ENCODE data around the gene RPL23. TPM values are rescaled to one million over a fixed set of nuclear protein-coding genes. Genes with fewer than 3 reads are reported as not detected.

Gene RPL23
- total RNA-seq, 2 experiments from 2014 or later: 1,289 to 1,766 TPM

DNA sequence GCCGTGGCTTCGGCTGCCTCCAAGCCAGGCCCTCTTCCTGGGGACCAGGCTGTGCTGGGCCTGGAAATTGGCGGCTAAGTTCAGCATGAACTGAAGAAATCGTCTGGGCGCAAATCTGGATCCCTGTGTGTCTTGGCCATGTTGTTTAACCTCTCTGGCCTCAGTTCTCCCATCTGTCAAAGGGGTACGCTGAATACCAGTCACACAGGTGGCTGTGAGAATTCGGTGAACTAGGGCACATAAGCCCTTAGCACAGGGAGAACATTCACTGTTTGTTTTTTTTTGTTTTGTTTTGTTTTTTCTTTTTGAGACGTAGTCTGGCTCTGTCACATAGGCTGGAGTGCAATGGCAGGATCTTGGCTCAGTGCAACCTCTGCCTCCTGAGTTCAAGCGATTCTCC lies 35.3 kb upstream of the RPL23 start:
- Histone ChIP-seq H3K4me3 (ENCODE audit: low read depth, low read length, poor library complexity, severe bottlenecking) (no peak overlapping the region), H3K9me2 (ENCODE audit: insufficient read depth, low read length) (no peaks in the 10 kb centered on the region), H3K4me1 (ENCODE audit: insufficient read depth, low read length, poor library complexity, severe bottlenecking) (peaks cover 42% of the 10 kb centered on the region), H3K79me2 (ENCODE audit: insufficient read depth, low read depth, low read length) (peaks cover 20% of the 10 kb centered on the region; the same call in 1 of the 2 replicates), H3K9me3 (ENCODE audit: low read length) (no peaks in the 10 kb centered on the region), H3K36me3 (ENCODE audit: insufficient read depth, low read length) (peaks cover 89% of the 10 kb centered on the region), H2AFZ (ENCODE audit: low read length) (no peak overlapping the region), H3K4me2 (ENCODE audit: low read length) (no peak overlapping the region), H4K20me1 (ENCODE audit: insufficient read depth, low read length) (no peaks in the 10 kb centered on the region), H3K27ac (ENCODE audit: low read depth, low read length, poor library complexity, severe bottlenecking) (no peak overlapping the region)
- ChIA-PET CTCF (ENCODE audit: unreplicated experiment) (no interaction called here), POLR2A (no interaction called here)
- intact Hi-C loops (cut with micrococcal nuclease; ENCODE audit: unreplicated experiment): no loop called here
- BruUV-seq (replicated peaks): no TSS peak
- TF ChIP-seq, protein P1, sequence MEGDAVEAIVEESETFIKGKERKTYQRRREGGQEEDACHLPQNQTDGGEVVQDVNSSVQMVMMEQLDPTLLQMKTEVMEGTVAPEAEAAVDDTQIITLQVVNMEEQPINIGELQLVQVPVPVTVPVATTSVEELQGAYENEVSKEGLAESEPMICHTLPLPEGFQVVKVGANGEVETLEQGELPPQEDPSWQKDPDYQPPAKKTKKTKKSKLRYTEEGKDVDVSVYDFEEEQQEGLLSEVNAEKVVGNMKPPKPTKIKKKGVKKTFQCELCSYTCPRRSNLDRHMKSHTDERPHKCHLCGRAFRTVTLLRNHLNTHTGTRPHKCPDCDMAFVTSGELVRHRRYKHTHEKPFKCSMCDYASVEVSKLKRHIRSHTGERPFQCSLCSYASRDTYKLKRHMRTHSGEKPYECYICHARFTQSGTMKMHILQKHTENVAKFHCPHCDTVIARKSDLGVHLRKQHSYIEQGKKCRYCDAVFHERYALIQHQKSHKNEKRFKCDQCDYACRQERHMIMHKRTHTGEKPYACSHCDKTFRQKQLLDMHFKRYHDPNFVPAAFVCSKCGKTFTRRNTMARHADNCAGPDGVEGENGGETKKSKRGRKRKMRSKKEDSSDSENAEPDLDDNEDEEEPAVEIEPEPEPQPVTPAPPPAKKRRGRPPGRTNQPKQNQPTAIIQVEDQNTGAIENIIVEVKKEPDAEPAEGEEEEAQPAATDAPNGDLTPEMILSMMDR (conservative IDR thresholded peaks at IDR 0.05; ENCODE audit: low read length): no peak
- no peak for TF ChIP-seq EZH2phosphoT487 (IDR thresholded peaks at IDR 0.05; ENCODE audit: borderline replicate concordance, low read depth, low read length)
- no peak for DNase-seq (ENCODE audit: low spot score)

DNA sequence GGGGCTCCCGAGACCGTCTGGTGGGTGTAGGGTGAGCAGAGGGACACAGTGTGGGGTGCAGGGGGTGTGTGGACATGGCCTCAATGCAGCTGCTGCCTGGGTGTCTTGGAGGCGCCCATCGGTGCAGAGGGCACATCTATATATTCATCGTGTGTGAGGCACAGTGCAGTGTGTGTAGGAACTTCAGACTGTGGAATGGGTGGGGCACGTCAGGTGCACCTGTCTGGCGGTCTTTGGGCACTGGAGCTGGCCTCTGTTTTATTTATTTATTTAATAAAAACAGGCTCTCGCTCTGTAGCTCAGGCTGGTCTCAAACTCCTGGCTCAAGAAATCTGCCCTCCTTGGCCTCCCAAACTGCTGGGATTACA lies 33.1 kb upstream of the RPL23 start:
- intact Hi-C loops (cut with micrococcal nuclease; ENCODE audit: unreplicated experiment): no loop called here
- CTCF ChIA-PET (ENCODE audit: unreplicated experiment): no interaction called here
- DNase-seq (ENCODE audit: low spot score): no peak
- peaks cover 40% of the 10 kb centered on the region; the same call in 1 of the 2 replicates for H3K79me2 ChIP-seq (ENCODE audit: insufficient read depth, low read depth, low read length)
- TF ChIP-seq, protein P1 (conservative IDR thresholded peaks at IDR 0.05; ENCODE audit: low read length): no peak
- TF ChIP-seq EZH2phosphoT487 (IDR thresholded peaks at IDR 0.05; ENCODE audit: borderline replicate concordance, low read depth, low read length): no peak
- no peak overlapping the region for H3K4me3 ChIP-seq (ENCODE audit: low read depth, low read length, poor library complexity, severe bottlenecking)
- no peaks in the 10 kb centered on the region for H3K9me3 ChIP-seq (ENCODE audit: low read length)
- no peaks in the 10 kb centered on the region for H3K9me2 ChIP-seq (ENCODE audit: insufficient read depth, low read length)
- no peaks in the 10 kb centered on the region for H4K20me1 ChIP-seq (ENCODE audit: insufficient read depth, low read length)
- POLR2A ChIA-PET: interaction anchor here (1.3 to 2.3 kb wide), 2 partner anchors 11 to 15 kb away, joined by 4 to 9 read pairs; no protein-coding TSS in a partner anchor
- no peak overlapping the region for H3K27ac ChIP-seq (ENCODE audit: low read depth, low read length, poor library complexity, severe bottlenecking)
- peaks cover 89% of the 10 kb centered on the region for H3K36me3 ChIP-seq (ENCODE audit: insufficient read depth, low read length)
- no TSS peak for BruUV-seq (replicated peaks)
- no peak overlapping the region; the same call in 1 of the 2 replicates for H3K4me2 ChIP-seq (ENCODE audit: low read length)
- H3K4me1 ChIP-seq (ENCODE audit: insufficient read depth, low read length, poor library complexity, severe bottlenecking): peaks cover 38% of the 10 kb centered on the region
- no peak overlapping the region for H2AFZ ChIP-seq (ENCODE audit: low read length)

DNA sequence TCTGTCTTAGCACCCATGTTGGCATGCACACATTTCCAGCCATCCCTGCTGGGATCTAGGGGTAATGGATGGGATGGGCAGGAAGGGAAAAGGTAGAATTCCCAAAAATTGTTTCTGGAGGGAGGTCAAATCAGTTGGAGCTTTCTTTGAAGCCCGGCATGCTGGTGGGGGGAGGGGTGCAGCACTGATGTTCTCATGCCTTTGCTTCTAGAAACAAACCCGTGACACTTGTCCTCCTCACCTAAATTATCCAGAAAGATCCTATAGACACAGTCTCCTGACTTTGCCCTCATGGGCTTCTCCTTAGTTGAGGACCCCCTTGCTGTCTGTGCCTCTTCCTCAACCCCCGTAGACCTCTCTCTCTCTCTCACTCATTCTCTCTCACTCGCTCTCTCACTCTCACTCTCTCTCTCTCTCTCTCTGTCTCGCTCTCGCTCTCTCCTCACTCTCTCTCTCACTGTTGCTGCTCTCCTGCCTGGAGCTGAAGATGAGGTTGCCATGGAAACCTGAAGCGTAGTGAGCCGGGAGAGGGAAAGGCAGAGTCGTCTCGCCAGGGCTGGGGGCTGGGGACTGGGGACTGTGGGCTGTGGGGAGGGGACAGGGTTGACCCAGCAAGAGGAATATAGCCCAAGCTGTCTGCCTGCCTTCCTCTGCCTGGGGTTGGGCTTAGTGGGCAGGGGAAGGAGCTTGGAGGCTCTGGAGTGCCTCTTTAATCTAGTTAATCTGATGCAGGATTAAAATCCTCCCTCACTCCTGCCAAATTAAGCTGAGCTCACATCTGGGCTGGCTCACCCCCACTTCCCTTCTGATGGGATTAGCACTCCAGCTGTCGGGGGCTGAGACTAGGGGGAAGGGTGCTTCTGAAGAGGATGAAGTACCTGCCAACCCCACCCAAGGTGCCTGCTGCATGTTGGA lies 32.5 kb upstream of the RPL23 start:
- ChIA-PET CTCF (ENCODE audit: unreplicated experiment) (no interaction called here), POLR2A (interaction anchor here (1.3 to 2.3 kb wide), 3 partner anchors 12 to 15 kb away, joined by 4 to 9 read pairs (median 4); no protein-coding TSS in a partner anchor)
- Histone ChIP-seq H4K20me1 (ENCODE audit: insufficient read depth, low read length) (no peaks in the 10 kb centered on the region), H3K4me3 (ENCODE audit: low read depth, low read length, poor library complexity, severe bottlenecking) (no peak overlapping the region), H3K9me3 (ENCODE audit: low read length) (no peaks in the 10 kb centered on the region), H2AFZ (ENCODE audit: low read length) (no peak overlapping the region), H3K4me2 (ENCODE audit: low read length) (no peak overlapping the region; the same call in 1 of the 2 replicates), H3K79me2 (ENCODE audit: insufficient read depth, low read depth, low read length) (peaks cover 46% of the 10 kb centered on the region; the same call in 1 of the 2 replicates), H3K9me2 (ENCODE audit: insufficient read depth, low read length) (no peaks in the 10 kb centered on the region), H3K27ac (ENCODE audit: low read depth, low read length, poor library complexity, severe bottlenecking) (no peak overlapping the region), H3K4me1 (ENCODE audit: insufficient read depth, low read length, poor library complexity, severe bottlenecking) (peaks cover 39% of the 10 kb centered on the region), H3K36me3 (ENCODE audit: insufficient read depth, low read length) (peaks cover 90% of the 10 kb centered on the region)
- DNase-seq (ENCODE audit: low spot score): no peak
- no TSS peak for BruUV-seq (replicated peaks)
- TF ChIP-seq, protein P1 (conservative IDR thresholded peaks at IDR 0.05; ENCODE audit: low read length): no peak
- TF ChIP-seq EZH2phosphoT487 (IDR thresholded peaks at IDR 0.05; ENCODE audit: borderline replicate concordance, low read depth, low read length): no peak
- intact Hi-C loops (cut with micrococcal nuclease; ENCODE audit: unreplicated experiment): no loop called here
